ENCODE measurements around the gene CST6.

- TF ChIP-seq CTCF (IDR thresholded peaks at IDR 0.05) (no peak), E2F6 (IDR thresholded peaks at IDR 0.05; ENCODE audit: borderline replicate concordance, low read depth) (no peak), USF2 (IDR thresholded peaks at IDR 0.05) (no peak), MYC (IDR thresholded peaks at IDR 0.05; ENCODE audit: borderline replicate concordance, low read length) (no peak), ZC3H11A (IDR thresholded peaks at IDR 0.05) (no peak), HOXB13 (CRISPR knock-in tag; IDR thresholded peaks at IDR 0.05; ENCODE audit: low read depth) (no peak), POLR2A (IDR thresholded peaks at IDR 0.05; ENCODE audit: low read length) (no peak), CHD2 (IDR thresholded peaks at IDR 0.05; ENCODE audit: low read length, partially characterized antibody) (no peak), EP300 (IDR thresholded peaks at IDR 0.05) (no peak), RFX5 (IDR thresholded peaks at IDR 0.05) (no peak), RAD21 (conservative IDR thresholded peaks at IDR 0.05 in 1 of 2, IDR thresholded peaks at IDR 0.05 in 1 of 2) (no peak), HDAC2 (IDR thresholded peaks at IDR 0.05) (no peak), ESRRA (IDR thresholded peaks at IDR 0.05; ENCODE audit: borderline replicate concordance, low read length) (no peak)
Observed at GRCh38 chr11:66006134-66006890, 5.5 kb upstream of the CST6 start.

Data from A549 (cell line).